ENCODE results near the gene NOL4L. TPM values are rescaled to one million over a fixed set of nuclear protein-coding genes. Genes with fewer than 3 reads are reported as not detected.

NOL4L gene
- total RNA-seq, 1 donor from 2014 or later = 44.1 TPM

- DNase-seq (ENCODE audit: low read depth) = no peak
- H3K4me3 ChIP-seq (ENCODE audit: low read depth, low read length) = no peak overlapping the region
- TF ChIP-seq CTCF (conservative IDR thresholded peaks at IDR 0.05; ENCODE audit: low read depth, low read length) = no peak
These were observed 25.3 kb downstream of the NOL4L start for GRCh38 chr20:32559753-32560380.

GRCh38 chr20:32559205-32559752 lies 25.9 kb downstream of the NOL4L start:
- no peak for DNase-seq (ENCODE audit: low read depth)
- H3K4me3 ChIP-seq (ENCODE audit: low read depth, low read length) = no peak overlapping the region
- TF ChIP-seq CTCF (conservative IDR thresholded peaks at IDR 0.05; ENCODE audit: low read depth, low read length) = no peak

GRCh38 chr20:32558526-32558925 lies 26.6 kb downstream of the NOL4L start:
- TF ChIP-seq CTCF (conservative IDR thresholded peaks at IDR 0.05; ENCODE audit: low read depth, low read length) = no peak

GRCh38 chr20:32557319-32557718 lies 27.8 kb downstream of the NOL4L start:
- no peak for DNase-seq (ENCODE audit: low read depth)
- H3K4me3 ChIP-seq (ENCODE audit: low read depth, low read length) = no peak overlapping the region
- TF ChIP-seq CTCF (conservative IDR thresholded peaks at IDR 0.05; ENCODE audit: low read depth, low read length) = no peak

More at GRCh38 chr20:32558526-32558925, 26.6 kb downstream of the NOL4L start:
- no peak for DNase-seq (ENCODE audit: low read depth)
- no peak overlapping the region for H3K4me3 ChIP-seq (ENCODE audit: low read depth, low read length)

- no peak for TF ChIP-seq CTCF (conservative IDR thresholded peaks at IDR 0.05; ENCODE audit: low read depth, low read length)
- H3K4me3 ChIP-seq (ENCODE audit: low read depth, low read length) = no peak overlapping the region
- DNase-seq (ENCODE audit: low read depth) = no peak
These were observed 28.6 kb downstream of the NOL4L start for GRCh38 chr20:32556312-32557184.

- H3K4me3 ChIP-seq (ENCODE audit: low read depth, low read length) = no peak overlapping the region
- TF ChIP-seq CTCF (conservative IDR thresholded peaks at IDR 0.05; ENCODE audit: low read depth, low read length) = no peak
- DNase-seq (ENCODE audit: low read depth) = no peak
These were observed 29.5 kb downstream of the NOL4L start for GRCh38 chr20:32555584-32555983.
